Heart right ventricle (tissue), 16 donors: ENCODE results near the gene SCARB1. TPM values are rescaled to one million over a fixed set of nuclear protein-coding genes. Genes with fewer than 3 reads are reported as not detected.

ENCODE experiments used
- ATAC-seq, 8 donors: fragments of 200-7000 bp; cut with Tn5 transposase; one replicate each; pipeline ENCODE4 v1.9.1; 2020; ENCODE audit warnings: mild to moderate bottlenecking in 8 of 8, moderate library complexity in 8 of 8, moderate number of reproducible peaks in 1 of 8
- DNase-seq, 2 donors: peaks; one replicate each; pipeline ENCODE4 v3.0.0-alpha.2; 2020
- H3K27ac ChIP-seq, 10 donors: fragments of 200-600 bp; sonication (generic) in 2 of 10; one replicate each; pipeline versions ENCODE4 v1.5.0 to v1.8.0; 2020 to 2022; ENCODE audit warnings: mild to moderate bottlenecking in 3 of 10
- H3K27me3 ChIP-seq, 7 donors: fragments of 200-600 bp; one replicate each; pipeline ENCODE4 v1.8.0; 2021 to 2022; ENCODE audit warnings: mild to moderate bottlenecking in 2 of 7
- H3K36me3 ChIP-seq, 9 donors: fragments of 200-600 bp; sonication (generic) in 1 of 9; one replicate each; pipeline versions ENCODE4 v1.5.0 to v1.8.0; 2020 to 2022; ENCODE audit warnings: mild to moderate bottlenecking in 2 of 9
- H3K4me1 ChIP-seq, 9 donors: fragments of 200-600 bp; sonication (generic) in 1 of 9; one replicate each; pipeline versions ENCODE4 v1.5.0 to v1.8.0; 2020 to 2022; ENCODE audit warnings: mild to moderate bottlenecking in 4 of 9
- H3K4me3 ChIP-seq, 10 donors: fragments of 200-600 bp; sonication (generic) in 2 of 10; one replicate each; pipeline versions ENCODE4 v1.5.0 to v1.8.0; 2020 to 2022; ENCODE audit warnings: mild to moderate bottlenecking in 7 of 10, moderate library complexity in 2 of 10
- H3K9me3 ChIP-seq, 11 donors: fragments of 200-600 bp in 10 of 11; sonication (generic) in 2 of 11; one replicate each; pipeline versions ENCODE4 v1.5.0 to v1.8.0; 2013 to 2022; ENCODE audit warnings: mild to moderate bottlenecking in 2 of 11, control low read depth in 1 of 11, moderate library complexity in 1 of 11
- CTCF ChIP-seq, 9 donors: fragments of 200-600 bp; sonication (generic) in 2 of 9; IDR thresholded peaks; one replicate each; pipeline versions ENCODE4 v1.5.0 to v1.8.0; 2021 to 2022; ENCODE audit warnings: antibody characterized with exemption in 9 of 9, mild to moderate bottlenecking in 5 of 9, moderate library complexity in 1 of 9
- WGBS, 2 donors: extraction: QIAGEN DNeasy Blood & Tissue Kit; methylation state at CpG; one replicate each; pipeline ENCODE4 v1.1.7; 2013; ENCODE audit warnings: inconsistent platforms in 1 of 2; 5-methylcytosine and 5-hydroxymethylcytosine counted together
- intact Hi-C, 10 donors: fragments of 100-400 bp; cut with DNase I; formaldehyde crosslinking; loops; one replicate each; pipeline versions ENCODE4 v1.11.1 to v1.14.2; 2022
- polyA plus RNA-seq, 2 donors: library from polyadenylated mRNA; stranded (reverse); fragments of 200-250 nt; gene quantifications; one replicate each; pipeline ENCODE4 v1.2.3, GENCODE V29; 2013
- total RNA-seq, 10 donors: library from RNA; stranded (reverse); fragmentation: NEBNext Ultra II Directional in 3 of 10; extraction: Animal tissue kit (Norgen Biotek cat#: 25700) in 3 of 10; gene quantifications; one replicate each; pipeline versions ENCODE4 v1.2.1 to v1.2.4, GENCODE V29; 2021 to 2023
- donor health status: Arrhythmogenic right ventricular cardiomyopathy.
- donor health status: ischemic (EF 13 %, LVEDD 7.1; RV severe dilation, severe dysfunction).
- donor health status: healthy with polysubstance abuse.
- donor health status: DM: no; HTN: yes; CAD: no.
- donor health status: DM: no; HTN: no; CAD: no.
- donor health status: ischemic (EF 25% LVEDD 6.9; RV normal size, moderate dysfunction).
- donor health status: ischemic (EF 25% LVEDD 5.7; RV mildly dilated, moderate dysfunction).
- donor health status: healthy.
- donor health status: DM: yes; HTN: yes; CAD: no.
- donor health status: Ischemic cardiomyopathy.
- donor health status: ischemic (EF 35%, LVEDD 5.7; RV mildly dilated, moderate dysfunction).
- donor health status: nonischemic (EF 11% LVEDD 7.7; RV severe dilation, severe dysfunction).
- donor health status: DM: yes; HTN: yes; CAD: no.
- donor health status: PGD.
- donor health status: ischemic (EF 29% LVEDD 5.4; RV normal size, mild dysfunction).
- donor health status: nonischemic (EF 23%, LVEDD 6.1; RV moderate dilation, normal function).

SCARB1 gene
- total and polyA plus RNA-seq, 12 donors = 7.7 to 19.9 (median 11.5) TPM

- Histone ChIP-seq H3K9me3 (no peaks in the 10 kb centered on the region), H3K36me3 (no peaks in the 10 kb centered on the region), H3K4me1 (peaks cover 0 to 49% (median 8%) of the 10 kb centered on the region in 9 donors), H3K4me3 (no peak overlapping the region), H3K27ac (no peak overlapping the region), H3K27me3 (peaks cover 0 to 7% (median 0%) of the 10 kb centered on the region in 7 donors)
- 62 to 65% methylated on average over 26 of the region's 26 CpGs for WGBS, 2 donors
- no peak for TF ChIP-seq CTCF (IDR thresholded peaks at IDR 0.05)
- DNase-seq = no peak
- peak in 3 of 8 donors; percentile 6 to 21 (median 14) for ATAC-seq
- intact Hi-C loops = loop anchor here (1.0 to 10.0 kb wide), 8 partner anchors 135 to 868 kb away; no protein-coding TSS in a partner anchor
Measured at GRCh38 chr12:124772289-124773170, 91.1 kb downstream of the SCARB1 start.

- WGBS, 2 donors = 28 to 29% methylated on average over 35 of the region's 35 CpGs
- H3K4me1 ChIP-seq = peaks cover 0 to 50% (median 15%) of the 10 kb centered on the region in 9 donors
- no peaks in the 10 kb centered on the region for H3K9me3 ChIP-seq
- intact Hi-C loops = loop anchor here (1.0 to 10.0 kb wide), 11 partner anchors 136 to 867 kb away; no protein-coding TSS in a partner anchor
- H3K27ac ChIP-seq = no peak overlapping the region
- H3K36me3 ChIP-seq = no peaks in the 10 kb centered on the region
- DNase-seq (peak; percentile 83 to 89), ATAC-seq (peak; percentile 59 to 76 (median 68))
- peaks cover 0 to 7% (median 0%) of the 10 kb centered on the region in 7 donors for H3K27me3 ChIP-seq
- H3K4me3 ChIP-seq = no peak overlapping the region
- peak; percentile 97 to 100 (median 99) for TF ChIP-seq CTCF (IDR thresholded peaks at IDR 0.05)
Measured at GRCh38 chr12:124771462-124772288, 92.0 kb downstream of the SCARB1 start.

GRCh38 chr12:124770728-124771127 is 92.9 kb downstream of the SCARB1 start:
- intact Hi-C loops = loop anchor here (1.0 to 10.0 kb wide), 9 partner anchors 137 to 866 kb away; no protein-coding TSS in a partner anchor
- ATAC-seq = no peak
- H3K27me3 ChIP-seq = peaks cover 0 to 7% (median 0%) of the 10 kb centered on the region in 7 donors
- H3K36me3 ChIP-seq = no peaks in the 10 kb centered on the region
- no peak overlapping the region for H3K4me3 ChIP-seq
- H3K27ac ChIP-seq = no peak overlapping the region
- WGBS, 2 donors = 90 to 96% methylated on average over 5 of the region's 5 CpGs
- peaks cover 6 to 53% (median 25%) of the 10 kb centered on the region in 9 donors for H3K4me1 ChIP-seq
- no peak for DNase-seq
- no peaks in the 10 kb centered on the region for H3K9me3 ChIP-seq
- no peak for TF ChIP-seq CTCF (IDR thresholded peaks at IDR 0.05)
